OCI-M2 (cell line): ENCODE measurements around the gene XYLT2.

ENCODE experiments used
- DNase-seq: peaks from one replicate; lab custom pipeline; 2025; ENCODE audit not compliant: unreplicated experiment; lab: John Stamatoyannopoulos, UW

Gene XYLT2

DNA sequence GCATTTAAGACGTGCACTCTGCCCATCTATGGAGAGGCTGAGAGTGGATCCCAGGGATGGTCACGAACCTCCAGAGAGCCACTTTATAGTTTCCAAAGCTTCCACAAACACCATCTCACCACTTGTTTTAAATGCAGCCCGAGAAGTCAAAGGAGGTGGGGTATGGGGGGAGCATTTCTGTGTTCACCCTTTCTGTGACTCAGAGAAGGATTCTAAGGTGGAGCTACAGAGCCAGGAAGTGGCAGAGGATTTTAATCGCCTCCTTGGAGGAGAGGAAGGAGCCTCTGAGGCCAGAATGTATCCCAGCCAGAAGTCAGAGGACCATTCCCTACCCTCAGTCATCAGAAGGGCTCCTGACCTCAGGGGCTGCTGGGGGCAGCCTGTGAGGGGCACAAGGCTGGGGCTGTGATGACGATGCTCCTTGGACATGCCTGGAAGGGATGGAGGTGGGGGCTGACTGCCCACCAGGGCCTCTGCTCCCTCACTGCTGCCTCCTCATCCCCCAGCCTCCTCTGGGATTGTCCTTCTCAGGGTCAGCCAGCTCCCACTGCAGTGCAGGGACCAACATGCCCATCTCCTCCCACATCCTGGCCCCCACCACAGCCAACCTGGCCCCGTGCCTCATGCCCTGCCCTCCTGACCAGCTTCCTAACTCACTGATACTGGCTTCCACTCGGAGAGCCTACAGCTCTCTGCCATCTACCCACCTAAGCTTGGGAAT lies 2.8 kb downstream of the XYLT2 start:
- no peak for DNase-seq

DNA sequence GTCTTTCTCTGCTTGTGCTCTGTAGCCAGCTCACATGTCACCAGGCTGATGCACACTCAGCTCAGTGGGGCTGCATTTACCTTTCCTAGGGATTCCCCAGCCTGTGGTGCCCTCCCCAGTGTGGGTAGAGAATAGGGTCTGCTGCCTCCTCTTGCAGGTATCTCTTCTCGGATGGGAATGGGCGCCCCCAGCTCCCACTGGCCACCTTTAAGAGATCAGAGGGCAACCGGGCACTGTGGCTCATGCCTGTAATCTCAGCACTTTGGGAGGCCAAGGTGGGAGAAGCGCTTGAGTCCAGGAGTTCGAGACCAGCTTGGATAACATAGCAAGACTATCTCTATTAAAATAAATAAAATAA lies 3.3 kb downstream of the XYLT2 start:
- DNase-seq, result no peak

- DNase-seq, result no peak
Observed at GRCh38 chr17:50350733-50351132, 4.8 kb downstream of the XYLT2 start.

GRCh38 chr17:50352072-50352692 lies 6.3 kb downstream of the XYLT2 start:
- no peak for DNase-seq

- no peak for DNase-seq
Observed at GRCh38 chr17:50352693-50353599, 7.0 kb downstream of the XYLT2 start.

DNA sequence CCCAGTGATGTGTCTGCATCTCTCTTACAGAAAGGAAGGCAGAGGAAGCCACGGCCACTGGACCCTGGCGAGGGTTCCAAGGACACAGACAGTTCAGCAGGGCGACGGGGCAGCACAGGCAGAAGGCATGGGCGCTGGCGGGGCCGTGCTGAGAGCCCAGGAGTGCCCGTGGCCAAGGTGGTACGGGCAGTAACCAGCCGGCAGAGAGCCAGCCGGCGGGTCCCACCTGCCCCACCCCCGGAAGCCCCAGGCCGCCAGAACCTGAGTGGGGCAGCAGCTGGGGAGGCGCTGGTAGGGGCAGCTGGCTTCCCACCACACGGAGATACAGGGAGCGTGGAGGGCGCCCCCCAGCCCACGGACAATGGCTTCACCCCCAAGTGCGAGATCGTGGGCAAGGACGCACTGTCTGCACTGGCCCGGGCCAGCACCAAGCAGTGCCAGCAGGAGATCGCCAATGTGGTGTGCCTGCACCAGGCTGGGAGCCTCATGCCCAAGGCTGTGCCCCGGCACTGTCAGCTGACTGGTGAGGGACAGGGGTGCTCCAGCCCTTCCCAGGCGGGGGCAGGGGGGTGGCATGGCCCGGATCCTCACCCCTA lies 7.8 kb downstream of the XYLT2 start:
- DNase-seq, result no peak

- no peak for DNase-seq
Observed at GRCh38 chr17:50354198-50354597, 8.3 kb downstream of the XYLT2 start.

DNA sequence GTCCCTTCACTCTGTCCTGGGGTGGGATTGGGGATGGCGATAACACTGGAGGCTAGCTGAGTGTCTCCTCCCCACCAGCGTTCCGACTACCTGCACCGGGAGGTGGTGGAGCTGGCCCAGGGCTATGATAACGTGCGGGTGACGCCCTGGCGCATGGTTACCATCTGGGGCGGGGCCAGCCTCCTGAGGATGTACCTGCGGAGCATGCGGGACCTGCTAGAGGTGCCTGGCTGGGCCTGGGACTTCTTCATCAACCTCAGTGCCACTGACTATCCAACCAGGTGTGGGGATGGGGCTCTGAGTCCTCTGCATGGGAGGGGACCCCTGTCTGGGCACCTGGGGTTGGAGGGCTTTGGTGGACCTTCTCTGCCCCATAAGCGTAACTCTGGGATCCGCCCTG lies 8.8 kb downstream of the XYLT2 start:
- no peak for DNase-seq

- no peak for DNase-seq
Observed at GRCh38 chr17:50355336-50355700, 9.4 kb downstream of the XYLT2 start.

DNA sequence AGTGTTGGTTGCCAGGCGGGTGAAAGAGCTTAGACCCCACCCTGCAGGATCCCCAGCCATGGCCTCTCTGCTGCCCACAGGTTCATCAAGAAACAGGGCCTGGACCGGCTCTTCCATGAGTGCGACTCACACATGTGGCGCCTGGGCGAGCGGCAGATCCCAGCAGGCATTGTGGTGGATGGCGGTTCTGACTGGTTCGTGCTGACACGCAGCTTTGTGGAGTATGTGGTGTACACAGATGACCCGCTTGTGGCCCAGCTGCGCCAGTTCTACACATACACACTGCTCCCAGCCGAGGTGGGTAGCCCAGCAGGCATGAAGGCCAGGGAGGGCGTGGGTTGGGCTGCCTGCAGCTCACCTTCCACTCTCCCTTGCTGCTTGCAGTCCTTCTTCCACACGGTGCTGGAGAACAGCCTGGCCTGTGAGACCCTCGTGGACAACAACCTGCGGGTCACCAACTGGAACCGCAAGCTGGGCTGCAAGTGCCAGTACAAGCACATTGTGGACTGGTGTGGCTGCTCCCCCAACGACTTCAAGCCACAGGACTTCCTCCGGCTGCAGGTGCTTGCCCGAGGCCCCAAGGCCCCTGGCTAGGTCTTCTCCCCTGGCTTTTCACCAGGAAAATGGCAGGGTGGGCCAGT lies 9.9 kb downstream of the XYLT2 start:
- no peak for DNase-seq

- DNase-seq, result no peak
Observed at GRCh38 chr17:50356418-50356817, 10.5 kb downstream of the XYLT2 start.

DNA sequence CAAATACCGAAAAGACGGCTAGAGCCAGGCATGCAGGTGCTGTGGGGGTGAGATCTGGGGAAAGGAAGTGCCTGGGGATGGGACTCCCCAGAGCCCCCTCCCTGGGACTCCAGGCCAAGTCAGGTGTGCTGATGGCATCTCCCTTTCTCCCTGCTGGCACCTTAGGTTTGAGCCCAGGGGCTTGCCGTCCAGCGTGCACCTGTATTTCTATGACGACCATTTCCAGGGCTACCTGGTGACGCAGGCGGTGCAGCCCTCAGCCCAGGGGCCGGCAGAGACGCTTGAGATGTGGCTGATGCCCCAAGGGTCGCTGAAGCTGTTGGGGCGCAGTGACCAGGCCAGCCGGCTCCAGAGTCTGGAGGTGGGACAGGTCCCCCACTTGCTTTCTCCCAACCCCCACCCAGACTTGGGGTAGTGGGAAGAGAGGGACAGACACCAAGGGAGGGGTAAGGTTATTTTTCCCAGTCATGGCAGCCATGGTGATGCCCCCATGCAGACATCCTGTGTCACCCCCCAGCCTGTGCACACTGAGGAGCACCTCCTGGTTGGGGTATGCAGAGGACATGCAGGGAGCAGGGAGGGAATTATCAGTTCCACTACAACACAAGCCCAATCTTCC lies 11.1 kb downstream of the XYLT2 start:
- no peak for DNase-seq

GRCh38 chr17:50358177-50358576 lies 12.3 kb downstream of the XYLT2 start:
- no peak for DNase-seq

- no peak for DNase-seq
Observed at GRCh38 chr17:50359005-50359699, 13.2 kb downstream of the XYLT2 start.

GRCh38 chr17:50359998-50360461 lies 14.1 kb downstream of the XYLT2 start:
- DNase-seq, result no peak

DNA sequence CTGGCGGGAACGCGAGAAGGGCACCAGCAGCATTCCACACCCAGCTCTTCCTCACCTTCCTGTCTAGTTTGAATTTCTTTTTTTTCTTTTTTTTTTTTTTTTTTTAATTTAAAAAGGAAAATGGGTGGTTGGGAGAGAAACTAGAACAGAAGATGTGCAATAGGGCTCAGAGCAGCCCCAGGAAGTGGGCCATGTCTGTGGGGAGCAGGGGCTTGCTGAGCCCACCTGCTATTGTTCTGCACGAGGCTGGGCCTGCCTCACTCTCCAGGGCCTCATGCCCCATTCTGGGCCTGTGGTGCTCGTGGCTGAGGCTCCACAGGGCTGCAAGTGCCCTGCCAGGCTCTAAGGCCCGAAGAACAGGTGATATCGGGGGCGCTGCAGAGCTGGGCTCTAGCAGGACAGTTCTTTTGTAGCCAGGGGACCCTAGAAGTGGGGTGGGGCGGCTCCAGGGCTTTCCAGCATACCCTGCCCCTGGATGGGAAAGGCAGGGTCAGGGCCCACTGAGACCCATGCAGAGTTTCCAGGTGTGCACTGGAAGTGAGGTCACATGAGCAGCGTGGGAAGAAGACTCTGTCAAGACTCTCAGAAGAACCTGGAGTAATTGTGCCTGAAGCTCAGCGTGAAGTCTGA lies 14.7 kb downstream of the XYLT2 start:
- DNase-seq, result no peak

- peak; percentile 79 for DNase-seq
Observed at GRCh38 chr17:50361561-50362480, 15.9 kb downstream of the XYLT2 start.

DNA sequence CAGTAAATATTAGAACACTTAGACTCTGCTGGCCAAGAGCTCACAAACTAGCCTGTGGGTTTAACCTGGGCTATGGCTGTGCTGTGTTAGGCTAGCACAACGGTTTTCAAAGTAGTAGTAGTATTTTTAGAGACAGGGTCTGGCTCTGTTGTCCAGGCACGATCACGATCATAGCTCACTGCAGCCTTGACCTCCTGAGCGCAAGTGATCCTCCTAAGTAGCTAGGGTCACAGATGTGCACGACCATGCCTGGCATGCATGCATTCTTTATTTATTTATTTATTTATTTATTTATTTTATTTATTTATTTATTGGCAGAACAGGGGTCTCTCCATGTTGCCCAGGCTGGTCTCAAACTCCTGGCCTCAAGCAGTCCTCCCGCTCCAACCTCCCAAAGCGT lies 16.7 kb downstream of the XYLT2 start:
- no peak for DNase-seq
